GM19463 (cell line): ENCODE results near the gene EFNA5.
A peak's percentile ranks its signal among the peaks of the same experiment; 100 is the strongest.

Experiments used
- ATAC-seq: cut with Tn5 transposase; IDR thresholded peaks from one replicate; pipeline ENCODE4 v1.9.1; 2021; ENCODE audit warnings: mild to moderate bottlenecking, moderate library complexity; ENCODE audit not compliant: unreplicated experiment

The EFNA5 gene

DNA sequence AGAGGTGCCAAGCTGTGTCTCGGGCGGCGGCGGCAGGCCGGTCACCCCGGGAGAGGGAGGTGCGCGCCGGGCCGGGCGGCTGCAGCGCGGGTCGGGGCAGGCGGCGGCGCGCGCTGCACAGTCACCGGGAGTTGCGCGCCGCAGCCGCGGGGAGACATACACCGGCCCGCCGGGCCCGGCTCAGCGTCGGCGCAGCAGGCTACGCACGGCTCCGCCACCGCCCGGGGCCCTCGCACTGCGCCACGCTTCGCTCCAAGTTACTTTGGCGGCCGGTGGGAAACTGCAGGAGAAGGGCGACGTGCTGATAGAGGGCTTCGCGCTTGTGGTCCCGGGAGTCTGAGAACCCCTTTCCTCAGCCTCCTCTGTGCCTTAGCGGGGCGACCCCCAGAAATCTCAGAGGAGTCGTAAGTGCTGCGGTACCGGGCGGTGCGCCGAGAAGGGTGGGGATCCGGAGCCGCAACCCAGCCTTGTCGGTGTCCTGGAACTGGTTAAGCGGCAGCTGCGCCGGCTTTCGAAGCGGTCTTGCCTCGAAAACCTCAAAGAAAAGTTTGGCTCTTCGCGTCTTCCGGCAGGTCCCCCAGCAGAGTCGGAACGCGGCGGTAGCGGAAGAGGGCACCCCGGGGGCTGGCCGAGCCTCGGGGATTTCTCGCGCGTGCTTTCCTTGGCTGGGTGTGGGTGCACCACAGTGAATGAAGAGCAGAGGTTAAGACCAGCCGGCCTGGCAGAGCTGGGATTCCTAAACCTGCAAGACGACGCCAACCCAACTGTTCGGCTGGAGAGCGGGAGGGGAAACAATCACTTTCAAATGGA is at the start of gene EFNA5:
EFNA5 (minus strand) TSS at position 6 of the 810 bp plus-strand sequence.
- peak; percentile 27 for ATAC-seq

DNA sequence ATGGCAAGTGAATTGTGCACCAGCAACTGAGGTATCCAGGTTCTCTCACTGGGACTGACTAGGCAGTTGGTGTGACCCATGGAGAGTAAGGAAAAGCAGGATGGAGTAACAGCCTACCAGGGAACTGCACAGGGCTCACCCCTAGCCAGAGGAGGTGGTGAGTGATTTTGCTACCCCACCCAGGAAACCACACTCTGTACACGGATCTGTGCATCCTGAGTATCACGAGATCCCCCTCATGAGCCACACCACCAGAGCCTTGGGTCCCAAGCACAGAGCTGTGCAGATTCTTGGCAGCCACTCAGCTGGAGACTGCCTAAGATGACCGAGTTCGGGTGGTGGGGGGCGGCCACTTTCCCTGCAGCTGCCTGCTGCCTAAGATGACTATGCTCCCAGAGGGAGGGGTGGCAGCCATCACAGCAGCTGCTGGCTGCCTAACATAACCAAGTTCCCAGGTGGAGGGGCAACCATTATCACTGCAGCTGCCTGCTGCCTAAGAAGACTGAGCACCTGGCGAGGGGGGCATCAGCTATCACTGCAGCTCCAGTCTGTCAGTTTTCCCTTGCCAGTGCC is 48.4 kb upstream of the EFNA5 start:
- no peak for ATAC-seq

DNA sequence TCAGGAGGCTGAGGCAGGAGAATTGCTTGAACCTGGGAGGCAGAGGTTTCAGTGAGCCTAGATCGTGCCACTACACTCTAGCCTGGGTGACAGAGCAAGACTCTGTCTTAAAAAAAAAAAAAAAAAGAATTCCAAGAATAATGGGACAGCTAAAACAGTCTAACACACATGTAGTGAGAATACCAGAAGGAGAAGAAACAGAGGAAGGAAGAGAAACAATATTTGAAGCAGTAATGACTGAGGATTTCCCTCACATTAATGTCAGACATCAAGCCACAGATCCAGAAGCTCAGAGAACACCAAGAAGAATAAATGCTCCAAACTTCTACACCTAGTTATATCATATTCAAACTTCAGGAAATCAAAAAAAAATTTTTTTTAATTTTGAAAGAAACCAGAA is 47.1 kb upstream of the EFNA5 start:
- no peak for ATAC-seq

DNA sequence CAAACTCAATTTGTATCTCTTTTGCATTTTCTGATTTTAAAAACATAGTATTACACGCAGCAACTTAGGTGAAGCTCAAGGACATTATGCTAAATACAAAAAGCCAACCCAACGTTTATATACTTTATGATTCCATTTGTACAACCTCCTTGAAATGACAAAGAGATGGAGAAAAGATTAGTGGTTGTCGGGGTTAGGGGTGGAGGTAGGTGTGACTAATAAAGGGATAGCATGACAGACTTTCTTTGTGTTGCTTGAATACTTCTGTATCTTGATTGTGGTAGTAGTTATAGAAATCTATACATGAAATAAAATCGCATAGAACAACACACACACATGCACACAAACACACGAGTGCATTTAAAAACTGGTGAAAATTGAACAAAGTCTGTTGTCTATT is 42.5 kb upstream of the EFNA5 start:
- ATAC-seq = no peak

DNA sequence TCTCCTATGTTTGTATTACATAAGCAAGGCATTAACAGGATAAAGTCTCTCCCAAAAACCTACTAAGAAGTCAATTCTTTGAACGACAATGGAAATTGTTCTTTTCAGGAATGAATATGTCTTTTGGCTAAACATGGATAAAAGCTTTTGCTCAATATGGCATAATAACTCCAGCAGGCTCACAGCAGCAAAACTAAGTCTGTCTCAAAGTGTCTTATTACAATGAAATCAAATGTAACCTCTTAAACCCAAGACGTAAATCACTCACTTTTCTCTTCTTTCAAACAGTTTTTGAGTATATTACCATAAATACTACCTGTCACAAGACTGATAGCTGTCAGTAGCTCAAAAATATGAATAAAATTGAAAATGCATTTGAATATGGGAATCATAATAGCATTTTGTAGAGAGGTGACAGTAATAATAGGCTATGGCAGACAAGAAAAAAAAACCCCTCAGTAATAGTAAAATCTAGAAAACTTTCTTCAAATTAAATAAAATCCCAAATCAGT is 41.7 kb upstream of the EFNA5 start:
- ATAC-seq = no peak

DNA sequence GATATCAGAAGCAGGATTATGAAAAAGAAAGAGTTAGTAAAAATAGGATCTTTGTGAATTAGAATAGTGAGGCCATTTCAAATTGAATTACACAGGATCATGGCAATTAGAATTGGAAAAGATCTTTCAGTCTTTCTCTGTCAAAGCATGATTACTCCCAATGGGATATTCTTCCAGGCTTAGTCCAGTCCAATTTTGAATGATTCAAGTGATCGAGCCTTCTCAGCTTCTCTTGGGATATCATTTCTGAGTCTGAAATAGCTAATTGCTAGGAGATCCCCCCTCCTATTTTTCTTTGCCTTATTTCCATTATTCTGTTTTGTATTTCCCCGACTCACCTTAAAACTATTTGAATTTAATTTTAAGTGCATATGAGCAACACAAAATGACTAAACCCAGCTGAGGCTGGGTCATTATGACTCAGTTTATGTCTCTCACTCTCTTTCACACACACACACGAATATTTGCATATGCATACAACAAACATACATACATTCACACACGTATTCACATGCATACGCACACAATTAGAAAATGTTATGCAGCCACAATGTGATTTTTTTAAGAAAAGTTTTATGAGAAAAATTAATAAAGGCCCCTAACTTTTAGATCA is 34.8 kb upstream of the EFNA5 start:
- no peak for ATAC-seq

DNA sequence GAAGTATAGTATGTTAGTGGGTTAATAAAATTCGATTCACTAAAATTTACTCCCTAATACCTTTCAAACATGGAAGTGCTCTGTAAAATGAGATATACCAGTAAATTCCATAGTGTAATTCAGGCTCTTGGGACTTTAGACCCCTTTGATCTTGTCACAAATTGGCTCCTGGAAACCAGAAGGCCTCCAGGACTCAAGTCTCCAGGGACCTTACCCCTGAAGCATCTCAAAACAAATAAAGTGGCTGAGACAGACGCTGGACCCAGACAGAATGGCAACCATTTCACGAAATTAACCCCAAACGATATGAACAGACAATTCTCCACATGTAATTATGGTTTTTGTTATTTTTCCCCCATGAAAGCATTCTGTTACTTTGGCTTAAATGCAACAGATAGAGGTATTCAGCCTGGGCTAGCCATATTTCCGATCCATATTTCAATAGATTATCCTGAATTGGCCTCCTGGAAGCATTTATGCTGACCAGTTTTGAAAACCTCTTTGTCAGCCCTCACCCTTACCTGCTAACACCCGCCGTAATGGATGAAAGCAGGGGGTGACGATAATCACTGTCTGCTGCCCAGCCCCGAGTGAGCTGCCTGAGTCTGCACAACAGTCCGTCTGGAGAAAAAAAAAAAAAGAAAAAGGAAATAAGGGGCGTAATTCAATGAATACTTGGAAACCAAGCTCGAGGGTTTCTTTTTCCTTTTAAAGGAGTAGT is 34.1 kb upstream of the EFNA5 start:
- no peak for ATAC-seq

DNA sequence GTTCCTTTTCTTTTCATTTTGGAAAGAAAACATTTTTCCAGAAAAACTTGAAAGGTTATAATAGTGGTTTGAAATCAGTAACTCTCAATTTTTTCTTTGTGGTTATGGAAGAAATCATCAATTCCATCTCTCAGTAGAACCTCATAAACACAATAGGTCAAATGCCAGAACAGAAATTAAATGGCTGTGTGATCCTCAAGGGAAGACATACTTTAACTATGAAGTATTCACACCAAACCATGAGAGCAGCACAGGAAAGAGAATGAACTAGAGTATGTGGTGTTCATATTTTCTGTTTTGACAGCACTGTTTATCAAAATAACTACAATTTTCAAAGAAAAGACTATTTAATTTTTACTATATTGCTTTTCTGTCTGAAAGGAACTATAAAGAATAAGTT is 29.7 kb upstream of the EFNA5 start:
- no peak for ATAC-seq

DNA sequence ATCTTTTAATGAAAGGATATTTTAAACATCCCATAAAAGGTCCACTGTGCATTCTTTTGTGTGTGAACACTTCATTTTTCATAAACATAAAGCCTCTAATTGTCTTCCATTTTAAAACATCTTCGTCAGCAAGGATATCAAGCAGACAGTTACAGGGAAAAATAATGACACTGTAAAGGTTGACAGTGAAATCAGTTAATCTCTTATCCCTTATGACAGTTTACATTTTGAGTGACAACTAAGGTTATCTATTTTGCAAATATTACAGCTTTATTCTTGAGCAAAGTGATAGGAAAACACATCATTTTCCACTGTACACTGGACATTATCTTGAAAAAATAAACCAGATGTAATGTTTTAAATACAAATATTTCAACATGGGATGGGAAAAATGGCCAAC is 28.7 kb upstream of the EFNA5 start:
- no peak for ATAC-seq

DNA sequence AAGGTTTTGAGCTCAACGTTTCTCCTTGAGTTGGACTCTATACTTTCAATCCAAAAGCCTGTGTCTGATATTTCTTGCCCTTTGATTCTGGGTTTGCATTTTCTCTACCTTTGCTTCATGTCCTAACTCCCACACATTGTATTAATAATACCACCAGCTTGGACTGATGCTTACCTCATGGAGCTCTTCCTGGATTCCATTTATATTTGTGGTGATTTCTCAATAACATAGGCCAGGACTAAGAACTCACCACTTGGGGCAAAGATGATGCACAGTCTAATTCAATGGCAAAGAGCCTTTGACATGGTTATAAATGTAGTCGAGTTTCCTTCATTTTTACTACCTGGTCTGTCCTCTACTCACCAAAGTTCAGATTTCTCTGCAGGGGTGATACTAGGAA is 27.5 kb upstream of the EFNA5 start:
- no peak for ATAC-seq

DNA sequence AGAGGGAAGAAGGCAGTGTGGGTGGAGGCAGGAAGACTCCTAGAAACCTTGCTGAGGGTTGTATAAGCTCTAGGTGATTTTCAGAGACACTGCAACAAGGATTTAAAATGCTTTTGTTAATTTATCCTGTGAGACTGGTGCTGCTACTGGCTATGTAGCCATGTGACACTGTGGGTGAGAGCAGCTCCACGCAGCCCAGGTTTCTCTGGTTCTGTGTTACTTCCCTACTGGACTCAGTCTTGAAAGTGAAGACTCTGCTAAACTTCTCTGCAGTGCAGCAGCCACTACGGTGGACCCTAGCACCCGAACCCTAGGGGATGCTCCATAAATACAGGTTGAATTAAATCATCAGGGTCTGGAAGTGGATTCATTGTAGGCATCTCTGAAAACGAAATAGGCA is 25.8 kb upstream of the EFNA5 start:
- ATAC-seq = no peak

DNA sequence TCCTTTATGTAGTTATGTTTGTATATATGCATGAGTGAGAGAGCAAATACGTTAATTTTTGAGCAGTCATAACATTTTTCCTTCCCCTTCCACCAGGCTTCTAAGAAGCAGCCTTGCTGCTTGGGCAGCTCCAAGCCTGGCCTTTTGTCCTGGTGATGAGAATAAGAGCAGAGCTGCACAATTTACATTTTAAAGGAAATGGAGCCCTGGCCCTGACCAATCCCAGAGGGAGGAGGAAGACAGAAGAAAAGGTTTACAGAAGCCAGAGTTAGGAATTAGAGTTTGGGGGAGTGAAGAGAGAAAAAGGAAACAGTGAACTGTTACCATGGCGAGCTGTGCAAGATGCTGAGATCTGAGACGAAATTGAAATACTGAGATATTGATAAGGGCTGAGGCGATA is 25.3 kb upstream of the EFNA5 start:
- ATAC-seq = no peak

DNA sequence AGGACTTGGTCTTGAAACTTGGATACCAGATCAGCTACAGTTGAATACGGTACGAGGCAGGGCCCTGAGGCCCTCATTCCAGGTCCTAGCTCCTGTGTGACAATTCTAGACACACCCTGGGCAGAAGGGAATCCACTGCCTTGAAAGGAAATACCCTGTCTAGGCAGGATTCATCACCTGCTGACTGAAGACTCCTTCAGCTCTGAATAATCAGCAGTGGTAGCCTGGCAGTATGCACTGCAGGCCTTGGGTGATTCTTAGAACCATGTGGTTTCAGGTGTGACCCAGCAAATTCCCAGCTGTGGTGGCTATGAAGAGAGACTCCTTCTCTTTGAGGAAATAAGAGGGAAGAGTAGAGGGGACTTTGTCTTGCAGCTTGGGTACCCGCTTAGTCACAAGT is 17.2 kb upstream of the EFNA5 start:
- no peak for ATAC-seq

DNA sequence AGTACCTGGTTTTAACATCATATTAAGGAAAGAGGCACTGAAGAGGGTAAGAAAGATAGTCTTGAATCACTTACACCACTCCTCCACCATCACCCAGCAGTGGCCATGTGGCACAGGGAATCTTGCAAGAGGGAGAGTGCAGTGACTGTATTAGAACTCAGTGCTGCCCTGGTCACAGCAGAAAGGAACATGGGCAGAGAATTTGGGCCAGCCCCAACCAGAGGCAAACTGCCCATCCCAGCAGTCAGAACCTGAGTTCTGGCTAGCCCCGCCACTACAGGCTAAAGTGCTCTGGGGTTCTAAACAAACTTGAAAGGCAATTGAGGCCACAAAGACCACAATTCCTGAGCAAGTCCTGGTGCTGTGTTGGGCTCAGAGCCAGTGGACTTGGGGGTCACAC is 16.7 kb upstream of the EFNA5 start:
- no peak for ATAC-seq

DNA sequence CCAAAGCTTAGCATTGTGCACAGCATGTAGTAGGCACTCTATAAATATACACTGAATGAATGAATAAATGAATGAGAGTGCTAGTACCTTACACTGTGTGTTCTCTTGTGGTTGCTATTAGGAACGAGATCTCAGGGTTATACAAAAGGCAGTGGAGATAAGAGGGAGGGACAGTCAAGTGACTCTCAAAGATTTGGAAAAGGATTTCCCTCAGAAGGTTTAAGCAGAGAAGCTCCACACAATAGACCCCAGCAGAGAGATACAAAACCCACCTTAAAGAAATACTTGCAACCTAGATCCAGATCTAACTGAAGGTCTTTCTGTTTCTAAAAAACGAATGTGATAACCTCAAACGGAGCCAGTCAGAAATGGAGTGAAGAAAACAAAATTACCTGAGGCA is 11.8 kb upstream of the EFNA5 start:
- ATAC-seq = no peak

DNA sequence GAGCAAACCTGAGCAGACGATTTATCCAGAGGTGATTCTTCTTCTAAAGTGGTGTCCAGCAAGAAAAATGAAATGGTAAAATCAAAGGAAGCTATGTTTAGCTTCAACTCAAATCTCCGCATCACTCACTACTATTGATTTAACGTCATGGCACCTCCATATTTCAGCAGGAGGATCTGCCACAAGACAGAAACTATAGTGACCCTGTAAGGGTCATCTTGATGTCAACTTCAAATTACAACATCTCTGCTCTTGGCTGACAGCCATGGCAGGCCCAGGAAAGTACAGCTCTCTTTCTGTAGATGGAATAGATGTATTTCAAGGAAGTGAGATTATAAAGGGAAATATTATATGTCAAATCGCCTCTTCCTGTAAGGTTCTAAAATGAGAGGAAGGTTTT is 10.1 kb upstream of the EFNA5 start:
- no peak for ATAC-seq

DNA sequence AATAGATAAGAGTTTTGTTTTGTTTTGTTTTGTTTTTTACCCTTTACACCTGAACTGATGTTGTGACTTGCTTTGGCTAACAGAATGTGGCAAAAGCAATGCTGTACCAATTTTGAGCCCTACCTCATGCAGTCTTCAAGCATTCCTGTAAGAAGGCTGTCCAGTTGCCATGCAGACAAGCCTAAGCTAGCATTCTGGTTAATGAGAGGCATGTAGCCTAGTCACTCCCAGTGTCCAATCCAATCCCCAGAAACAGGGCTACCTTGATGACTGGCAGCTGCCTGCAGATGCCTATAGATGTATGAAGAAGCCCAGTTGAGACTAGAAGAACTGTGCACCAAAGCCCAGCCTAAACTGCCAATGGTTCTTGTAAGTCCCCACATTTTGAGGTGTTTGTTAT is 9.4 kb upstream of the EFNA5 start:
- no peak for ATAC-seq

DNA sequence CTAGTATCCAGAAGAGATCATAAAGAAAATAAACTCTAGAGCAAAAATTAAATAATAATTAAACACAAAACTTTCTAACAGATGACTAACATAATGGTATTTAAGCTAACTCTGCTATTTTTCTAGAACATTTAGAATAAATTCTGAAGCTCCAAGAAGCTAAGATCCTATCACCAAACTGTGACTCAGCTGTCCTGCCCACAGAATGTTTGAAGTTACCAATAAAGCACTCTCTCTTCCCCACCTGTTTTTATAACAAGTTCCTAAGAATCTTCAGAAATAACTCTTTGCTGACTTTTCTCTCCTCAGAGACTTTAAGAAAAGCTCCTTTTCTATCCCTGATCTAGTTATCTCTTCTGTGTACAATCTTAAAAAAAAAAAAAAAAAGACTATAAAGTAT is 6.0 kb upstream of the EFNA5 start:
- ATAC-seq = no peak

DNA sequence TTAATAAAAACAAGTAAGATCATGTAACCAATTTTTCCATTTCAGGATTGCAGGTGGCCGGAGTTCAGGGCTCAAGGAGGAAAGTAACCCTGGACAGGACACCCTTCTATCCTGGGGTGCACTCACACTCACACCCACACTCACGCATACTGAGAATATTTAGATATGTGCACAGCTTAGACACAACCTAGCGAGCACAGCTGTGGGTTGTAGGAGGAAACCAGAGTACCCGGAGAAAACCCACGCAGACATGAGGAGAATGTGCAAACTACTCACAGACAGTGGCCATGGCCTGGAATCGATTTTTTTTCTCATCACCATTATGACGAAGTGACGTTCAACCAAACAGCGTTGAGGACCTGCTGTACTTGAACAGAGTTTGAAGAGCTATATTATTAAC is 4.5 kb upstream of the EFNA5 start:
- ATAC-seq = no peak

DNA sequence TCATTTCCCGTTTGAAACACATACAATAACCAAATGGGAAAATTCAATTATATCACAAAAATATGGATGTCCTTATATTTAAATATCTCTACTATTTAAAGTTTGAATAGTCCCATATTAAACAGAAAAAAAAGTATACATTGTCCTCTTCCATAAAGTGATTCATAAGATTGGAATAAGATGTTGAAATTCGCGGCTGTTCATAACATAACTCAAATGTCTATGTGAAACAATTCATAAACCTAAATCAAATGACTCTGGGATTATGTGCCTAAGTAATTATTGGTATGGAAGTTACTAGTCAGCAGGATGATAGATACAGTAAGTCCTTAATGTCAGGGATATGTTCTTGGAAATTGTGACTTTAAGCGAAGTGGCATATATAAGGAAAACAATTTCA is 3.9 kb upstream of the EFNA5 start:
- no peak for ATAC-seq

DNA sequence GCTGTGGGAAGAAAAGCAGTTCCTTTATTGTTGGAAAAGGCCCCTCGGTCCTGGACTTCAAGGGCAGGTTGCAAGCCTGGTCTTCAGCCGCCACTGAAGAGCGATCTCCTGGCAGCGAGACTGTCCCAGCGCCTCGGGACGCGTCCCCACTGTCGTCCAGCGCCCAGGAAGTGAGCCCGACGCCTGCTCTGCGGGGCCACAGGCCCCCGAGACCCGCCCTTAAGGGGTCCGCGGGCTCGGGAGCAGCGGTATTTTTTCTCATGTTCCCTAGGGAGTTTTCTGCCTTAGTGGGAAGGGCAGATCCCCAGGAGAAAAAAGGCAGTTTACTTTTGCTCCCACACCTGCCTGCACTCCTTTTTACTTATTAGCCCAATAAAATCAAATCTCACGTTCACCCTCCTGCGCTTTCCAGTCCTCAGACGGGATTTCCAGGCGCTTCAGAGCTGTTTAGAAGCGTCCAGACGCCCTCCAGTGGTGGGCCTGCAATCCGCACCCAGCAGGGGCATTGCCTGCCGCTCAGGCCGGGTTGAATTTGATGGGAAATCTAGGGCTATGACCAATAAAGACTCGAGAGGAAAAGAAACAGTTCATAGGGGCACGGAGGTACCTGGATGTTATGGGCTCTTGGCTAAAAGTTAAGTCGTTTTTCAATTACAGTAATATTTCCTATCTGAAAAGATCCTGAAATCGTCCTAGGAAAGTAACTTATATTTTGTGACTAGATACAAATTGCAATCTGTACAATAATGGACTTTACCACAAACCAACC is 2.8 kb upstream of the EFNA5 start:
- peak; percentile 48 for ATAC-seq
